Glutamatergic neuron (in vitro differentiated cells): ENCODE data around the gene PHPT1. TPM values are rescaled to one million over a fixed set of nuclear protein-coding genes. Genes with fewer than 3 reads are reported as not detected.

Experiments
- DNase-seq: peaks from one replicate; pipeline ENCODE4 v3.0.0; 2022
- H3K27ac Mint-ChIP-seq: one replicate; pipeline ENCODE4 v1.8.0; 2020; ENCODE audit warnings: mild to moderate bottlenecking, mixed read lengths, inconsistent platforms; ENCODE audit not compliant: unreplicated experiment
- H3K27me3 Mint-ChIP-seq: one replicate; pipeline ENCODE4 v1.8.0; 2020; ENCODE audit warnings: mild to moderate bottlenecking, moderate library complexity, mixed read lengths, inconsistent platforms; ENCODE audit not compliant: unreplicated experiment
- H3K36me3 Mint-ChIP-seq: one replicate; pipeline ENCODE4 v1.8.0; 2020; ENCODE audit warnings: mild to moderate bottlenecking, mixed read lengths, inconsistent platforms; ENCODE audit not compliant: unreplicated experiment
- H3K4me1 Mint-ChIP-seq: one replicate; pipeline ENCODE4 v1.8.0; 2020; ENCODE audit warnings: mild to moderate bottlenecking, low read depth, mixed read lengths, inconsistent platforms; ENCODE audit not compliant: unreplicated experiment
- H3K4me3 Mint-ChIP-seq: one replicate; pipeline ENCODE4 v1.8.0; 2020; ENCODE audit warnings: mild to moderate bottlenecking, mixed read lengths, inconsistent platforms; ENCODE audit not compliant: unreplicated experiment
- H3K9me3 Mint-ChIP-seq: one replicate; pipeline ENCODE4 v1.8.0; 2020; ENCODE audit warnings: mild to moderate bottlenecking, moderate library complexity, mixed read lengths, inconsistent platforms; ENCODE audit not compliant: unreplicated experiment
- CTCF ChIP-seq: fragments of 200-600 bp; sonication (generic); IDR thresholded peaks from one replicate; pipeline ENCODE4 v1.5.0; 2021; ENCODE audit not compliant: partially characterized antibody, unreplicated experiment
- total RNA-seq: library from RNA; stranded (reverse); fragmentation: NEBNext Ultra II Directional; extraction: Animal tissue kit (Norgen Biotek cat#: 25700); gene quantifications from one replicate; pipeline ENCODE4 v1.2.1, GENCODE V29; 2021; ENCODE audit not compliant: unreplicated experiment

Gene PHPT1
- total RNA-seq, 1 donor from 2014 or later: 101 TPM

- peak; percentile 15 for DNase-seq
- Mint-ChIP-seq H3K4me1 (peaks cover 2% of the 10 kb centered on the region), H3K27me3 (peaks cover 7% of the 10 kb centered on the region), H3K9me3 (peaks cover 4% of the 10 kb centered on the region), H3K4me3 (no peak overlapping the region), H3K36me3 (no peaks in the 10 kb centered on the region), H3K27ac (no peak overlapping the region)
- no peak for TF ChIP-seq CTCF
Measured at GRCh38 chr9:136852664-136853595, 3.7 kb downstream of the PHPT1 start.

GRCh38 chr9:136853596-136854112 lies 4.4 kb downstream of the PHPT1 start:
- Mint-ChIP-seq H3K4me1 (peaks cover 2% of the 10 kb centered on the region), H3K27ac (no peak overlapping the region), H3K27me3 (peaks cover 7% of the 10 kb centered on the region), H3K4me3 (no peak overlapping the region), H3K36me3 (no peaks in the 10 kb centered on the region), H3K9me3 (peaks cover 4% of the 10 kb centered on the region)
- no peak for TF ChIP-seq CTCF
- DNase-seq: no peak

GRCh38 chr9:136854113-136854841 lies 5.1 kb downstream of the PHPT1 start:
- Mint-ChIP-seq H3K4me3 (no peak overlapping the region), H3K9me3 (peaks cover 1% of the 10 kb centered on the region), H3K4me1 (peaks cover 2% of the 10 kb centered on the region), H3K27ac (no peak overlapping the region), H3K36me3 (no peaks in the 10 kb centered on the region), H3K27me3 (peaks cover 5% of the 10 kb centered on the region)
- TF ChIP-seq CTCF: no peak
- peak; percentile 18 for DNase-seq

GRCh38 chr9:136854842-136855460 lies 5.7 kb downstream of the PHPT1 start:
- H3K4me1 Mint-ChIP-seq: peaks cover 2% of the 10 kb centered on the region
- no peak for TF ChIP-seq CTCF
- H3K9me3 Mint-ChIP-seq: peaks cover 1% of the 10 kb centered on the region
- H3K4me3 Mint-ChIP-seq: no peak overlapping the region
- H3K36me3 Mint-ChIP-seq: no peaks in the 10 kb centered on the region
- peaks cover 2% of the 10 kb centered on the region for H3K27me3 Mint-ChIP-seq
- peak; percentile 18 for DNase-seq
- no peak overlapping the region for H3K27ac Mint-ChIP-seq
